GM12865 (cell line): ENCODE data around the gene CH25H.
"Not testable (repeated sequence)": the region's sequence is repeated elsewhere in the genome, so short reads cannot be mapped to it uniquely, and the experiment has no call there.

ENCODE experiments used
- DNase-seq: peaks from one replicate; pipeline ENCODE4 v3.0.0; 2010; ENCODE audit warnings: low read depth
- H3K4me3 ChIP-seq: 2 replicates; pipeline ENCODE4 v1.5.1; 2011; ENCODE audit warnings: mild to moderate bottlenecking, low read depth, low read length, control low read depth
- TF ChIP-seq, protein P1 (sequence below): IDR thresholded peaks from 2 replicates; pipeline ENCODE4 v1.5.1; 2011; ENCODE audit warnings: low read length, control low read depth, low read depth, inconsistent platforms; ENCODE audit not compliant: insufficient read depth; ENCODE audit errors: missing control alignments

Gene CH25H

DNA sequence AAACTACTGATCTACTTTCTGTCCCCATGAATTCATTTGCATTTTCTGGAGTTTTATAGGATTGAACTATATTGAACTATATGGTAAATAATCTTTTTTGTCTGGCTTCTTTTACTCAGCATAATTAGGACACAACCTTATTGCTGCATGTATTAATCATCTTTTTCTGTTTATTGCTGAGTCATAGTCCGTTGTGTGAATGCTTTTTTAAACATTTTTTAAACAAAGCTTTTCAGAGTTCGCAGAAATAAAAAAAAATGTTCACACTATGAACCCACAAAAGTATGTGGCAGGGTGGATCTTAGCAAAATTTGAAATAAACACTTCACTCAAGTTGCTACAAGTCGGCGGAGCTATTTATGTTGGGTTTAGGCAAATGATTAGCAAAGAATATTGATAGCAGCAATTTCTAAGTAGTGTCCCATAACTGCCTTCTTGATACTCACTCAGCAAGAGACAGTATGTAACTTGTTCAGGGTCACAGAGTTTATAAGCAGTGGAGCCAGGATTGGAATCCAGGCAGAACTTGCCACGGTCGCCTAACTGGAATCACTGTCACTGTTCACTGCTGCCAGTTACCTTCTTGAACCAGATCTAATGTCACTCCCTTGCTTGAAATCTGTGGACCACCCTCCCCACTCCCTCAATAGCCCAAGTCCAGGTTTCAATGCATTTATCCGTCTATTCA is 5.6 kb downstream of the CH25H start:
- DNase-seq = no peak
- no peak overlapping the region for H3K4me3 ChIP-seq
- TF ChIP-seq, protein P1, sequence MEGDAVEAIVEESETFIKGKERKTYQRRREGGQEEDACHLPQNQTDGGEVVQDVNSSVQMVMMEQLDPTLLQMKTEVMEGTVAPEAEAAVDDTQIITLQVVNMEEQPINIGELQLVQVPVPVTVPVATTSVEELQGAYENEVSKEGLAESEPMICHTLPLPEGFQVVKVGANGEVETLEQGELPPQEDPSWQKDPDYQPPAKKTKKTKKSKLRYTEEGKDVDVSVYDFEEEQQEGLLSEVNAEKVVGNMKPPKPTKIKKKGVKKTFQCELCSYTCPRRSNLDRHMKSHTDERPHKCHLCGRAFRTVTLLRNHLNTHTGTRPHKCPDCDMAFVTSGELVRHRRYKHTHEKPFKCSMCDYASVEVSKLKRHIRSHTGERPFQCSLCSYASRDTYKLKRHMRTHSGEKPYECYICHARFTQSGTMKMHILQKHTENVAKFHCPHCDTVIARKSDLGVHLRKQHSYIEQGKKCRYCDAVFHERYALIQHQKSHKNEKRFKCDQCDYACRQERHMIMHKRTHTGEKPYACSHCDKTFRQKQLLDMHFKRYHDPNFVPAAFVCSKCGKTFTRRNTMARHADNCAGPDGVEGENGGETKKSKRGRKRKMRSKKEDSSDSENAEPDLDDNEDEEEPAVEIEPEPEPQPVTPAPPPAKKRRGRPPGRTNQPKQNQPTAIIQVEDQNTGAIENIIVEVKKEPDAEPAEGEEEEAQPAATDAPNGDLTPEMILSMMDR = no peak

DNA sequence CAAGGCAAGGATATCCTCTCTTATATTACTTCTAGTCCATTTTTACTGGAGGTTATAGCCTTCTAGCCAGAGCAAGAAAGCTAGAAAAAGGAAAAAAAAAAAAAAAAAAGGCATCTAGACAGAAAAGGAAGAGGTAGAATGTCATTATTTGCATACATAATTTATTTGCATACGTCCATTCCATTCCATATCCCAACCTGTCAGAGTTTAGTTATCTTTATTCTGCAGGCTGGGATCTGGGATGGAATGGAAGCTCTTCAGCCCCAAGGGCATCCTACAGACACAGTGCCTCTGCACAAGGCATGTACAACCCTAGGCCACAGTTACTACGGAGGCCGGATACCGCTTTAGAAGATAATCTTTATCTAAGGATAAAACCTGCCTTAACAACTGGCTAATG is 9.6 kb downstream of the CH25H start:
- no peak overlapping the region for H3K4me3 ChIP-seq
- TF ChIP-seq, protein P1 = no peak
- no peak for DNase-seq

DNA sequence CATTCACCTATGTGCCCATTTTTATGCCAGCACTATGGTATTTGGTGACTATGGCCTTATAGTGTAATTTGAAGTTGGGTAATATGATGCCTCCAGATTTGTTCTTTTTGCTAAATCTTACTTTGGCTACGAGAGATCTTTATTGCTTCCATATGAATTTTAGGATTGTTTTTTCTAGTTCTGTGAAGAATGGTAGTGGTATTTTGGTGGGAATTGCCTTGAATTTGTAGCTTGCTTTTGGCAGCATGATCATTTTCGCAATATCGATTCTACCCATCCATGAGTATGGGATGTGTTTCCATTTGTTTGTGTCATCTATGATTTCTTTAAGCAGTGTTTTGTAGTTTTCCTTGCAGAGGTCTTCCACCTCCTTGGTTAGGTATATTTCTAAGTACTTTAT is 15.8 kb downstream of the CH25H start:
- DNase-seq, H3K4me3 ChIP-seq: not testable (repeated sequence)

DNA sequence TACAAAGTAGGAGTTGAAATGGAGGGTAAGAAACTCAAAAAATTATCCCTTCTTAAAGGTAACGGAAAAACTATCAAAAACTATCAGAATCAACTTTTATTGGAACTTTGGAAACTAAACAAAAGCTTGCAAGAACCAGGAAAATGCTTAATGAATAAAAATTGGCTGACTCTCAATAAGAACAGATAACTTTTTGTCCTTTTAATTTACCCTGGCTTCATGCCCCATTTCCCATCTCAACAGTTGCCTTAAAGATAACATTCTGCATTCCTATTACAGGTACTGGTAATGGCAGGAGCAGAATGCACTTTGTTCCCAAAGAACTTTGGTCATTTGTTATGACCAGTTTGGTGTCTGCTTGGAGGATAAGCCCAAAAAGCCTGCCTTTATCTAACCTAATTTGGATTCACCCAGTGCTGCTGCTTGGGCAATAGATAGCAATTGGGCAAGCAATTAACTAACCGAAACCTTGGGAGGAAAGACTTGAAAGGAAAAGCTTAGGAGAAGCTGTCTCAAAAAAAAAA is 17.8 kb downstream of the CH25H start:
- no peak for DNase-seq
- no peak overlapping the region for H3K4me3 ChIP-seq

DNA sequence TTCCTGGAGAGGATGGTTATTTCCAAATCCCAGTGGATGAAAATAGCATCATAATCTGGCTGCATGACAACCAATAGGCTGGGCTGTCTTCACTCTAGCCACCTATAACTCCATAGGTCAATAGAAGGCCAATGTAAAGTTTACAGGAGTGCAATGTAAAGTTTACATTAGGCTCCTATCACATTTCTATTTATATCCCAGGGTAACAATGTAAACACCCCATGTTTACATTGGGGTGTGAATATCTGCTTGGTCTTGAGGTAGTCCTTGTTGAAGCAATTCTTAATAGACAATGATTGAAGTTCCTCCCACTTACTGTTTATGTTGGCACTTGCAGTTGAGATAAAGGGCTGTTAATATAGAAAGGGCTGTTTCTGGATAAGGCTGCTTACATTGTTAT is 21.5 kb downstream of the CH25H start:
- no peak overlapping the region for H3K4me3 ChIP-seq
- DNase-seq = no peak
- TF ChIP-seq, protein P1 = no peak

More for the DNA sequence above, 17.8 kb downstream of the CH25H start:
- TF ChIP-seq, protein P1 = no peak

DNA sequence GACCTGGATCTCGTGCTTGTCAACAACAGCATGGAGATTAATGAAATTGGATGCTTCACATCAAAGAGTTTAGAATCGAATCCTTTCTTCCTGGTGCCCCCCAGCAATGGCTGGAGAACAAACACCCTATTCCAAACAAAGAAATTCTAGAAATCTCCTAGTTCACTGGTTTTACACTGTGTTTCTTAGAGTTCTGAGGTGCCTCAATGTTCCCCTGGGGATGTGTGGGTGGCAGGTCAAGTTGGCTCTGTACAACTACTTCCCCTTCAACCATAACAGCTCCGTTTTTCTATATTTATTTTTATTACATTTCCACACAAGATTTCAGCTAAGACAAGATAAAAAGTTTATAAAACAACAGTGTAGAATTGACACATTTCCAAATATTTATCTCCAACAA is 22.5 kb downstream of the CH25H start:
- TF ChIP-seq, protein P1 = no peak
- no peak overlapping the region for H3K4me3 ChIP-seq
- DNase-seq = no peak

DNA sequence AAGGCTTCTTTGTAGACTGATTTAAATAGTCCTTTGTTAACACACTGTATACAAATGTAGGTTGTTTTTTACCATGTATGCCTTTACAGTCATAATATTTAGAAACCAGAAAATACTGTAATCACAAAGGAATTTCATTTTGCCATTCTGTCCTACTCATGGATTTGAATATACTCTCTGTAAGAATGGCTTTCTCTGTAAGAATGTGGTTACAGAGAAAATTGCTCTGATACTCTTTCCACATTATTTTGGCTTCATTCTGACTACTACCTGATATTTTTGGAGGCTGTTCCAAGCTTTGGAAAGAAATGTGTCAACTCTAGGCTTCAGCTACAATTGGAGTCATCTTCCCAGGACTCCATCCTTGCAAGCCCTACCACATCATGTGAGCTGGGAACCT is 23.5 kb downstream of the CH25H start:
- no peak for DNase-seq
- H3K4me3 ChIP-seq = no peak overlapping the region
- TF ChIP-seq, protein P1 = no peak
